Karpas-422 (cell line): ENCODE measurements around the gene SELENBP1. TPM values are rescaled to one million over a fixed set of nuclear protein-coding genes. Genes with fewer than 3 reads are reported as not detected.
"Not testable (repeated sequence)": the region's sequence is repeated elsewhere in the genome, so short reads cannot be mapped to it uniquely, and the experiment has no call there.

Experiments
- DNase-seq: peaks from one replicate; pipeline ENCODE4 v3.0.0-alpha.2; 2015
- H2AFZ ChIP-seq: fragments of 200-600 bp; sonication (generic); 2 replicates; pipeline ENCODE4 v1.6.1; 2014; ENCODE audit warnings: antibody characterized with exemption, low read length, mixed read lengths
- H3K27ac ChIP-seq: fragments of 200-600 bp; sonication (generic); 2 replicates; pipeline ENCODE4 v1.5.1; 2014; ENCODE audit warnings: mild to moderate bottlenecking, low read length, moderate library complexity
- H3K27me3 ChIP-seq: fragments of 200-600 bp; sonication (generic); 2 replicates; pipeline ENCODE4 v1.6.1; 2014; ENCODE audit warnings: low read length, mixed read lengths
- H3K36me3 ChIP-seq: fragments of 200-600 bp; sonication (generic); 2 replicates; pipeline ENCODE4 v1.6.1; 2014; ENCODE audit warnings: low read length, mixed read lengths; ENCODE audit not compliant: insufficient read depth
- H3K4me1 ChIP-seq: fragments of 200-600 bp; sonication (generic); 2 replicates; pipeline ENCODE4 v1.6.1; 2014; ENCODE audit warnings: mild to moderate bottlenecking, low read length, mixed read lengths
- H3K4me2 ChIP-seq: fragments of 200-600 bp; sonication (generic); 2 replicates; pipeline ENCODE4 v1.6.1; 2014; ENCODE audit warnings: low read length, low read depth, mild to moderate bottlenecking; ENCODE audit not compliant: poor library complexity, severe bottlenecking
- H3K4me3 ChIP-seq: fragments of 200-600 bp; sonication (generic); 2 replicates; pipeline ENCODE4 v1.5.1; 2014; ENCODE audit warnings: mild to moderate bottlenecking, antibody characterized with exemption, low read length, mixed read lengths
- H3K79me2 ChIP-seq: fragments of 200-600 bp; sonication (generic); 2 replicates; pipeline ENCODE4 v1.6.1; 2014; ENCODE audit warnings: mild to moderate bottlenecking, low read length, mixed read lengths
- H3K9ac ChIP-seq: fragments of 200-600 bp; sonication (generic); 2 replicates; pipeline ENCODE4 v1.6.0; 2014; ENCODE audit warnings: low read length
- H3K9me2 ChIP-seq: fragments of 200-600 bp; sonication (generic), shearing (Covaris generic); replicated peaks from 2 replicates; pipeline ENCODE4 v1.6.0; 2014; ENCODE audit warnings: mild to moderate bottlenecking, low read length, moderate library complexity; ENCODE audit not compliant: insufficient read depth
- H3K9me3 ChIP-seq: fragments of 300-700, 200-600 bp; sonication (generic); 2 replicates; pipeline ENCODE4 v1.6.1; 2014; ENCODE audit warnings: low read length, mixed read lengths
- H4K20me1 ChIP-seq: fragments of 200-600 bp; sonication (generic); 2 replicates; pipeline ENCODE4 v1.6.1; 2014; ENCODE audit warnings: mild to moderate bottlenecking, antibody characterized with exemption, low read length, low read depth; ENCODE audit not compliant: insufficient read depth
- total RNA-seq: library from RNA; depleted of rRNA; stranded (reverse); fragments of >200 nt; shearing (Covaris generic); gene quantifications from 2 replicates; pipeline ENCODE4 v1.2.3, GENCODE V29; 2014; ENCODE audit warnings: low replicate concordance

Gene SELENBP1
- total RNA-seq, 1 experiment from 2014 or later, result not detected

DNA sequence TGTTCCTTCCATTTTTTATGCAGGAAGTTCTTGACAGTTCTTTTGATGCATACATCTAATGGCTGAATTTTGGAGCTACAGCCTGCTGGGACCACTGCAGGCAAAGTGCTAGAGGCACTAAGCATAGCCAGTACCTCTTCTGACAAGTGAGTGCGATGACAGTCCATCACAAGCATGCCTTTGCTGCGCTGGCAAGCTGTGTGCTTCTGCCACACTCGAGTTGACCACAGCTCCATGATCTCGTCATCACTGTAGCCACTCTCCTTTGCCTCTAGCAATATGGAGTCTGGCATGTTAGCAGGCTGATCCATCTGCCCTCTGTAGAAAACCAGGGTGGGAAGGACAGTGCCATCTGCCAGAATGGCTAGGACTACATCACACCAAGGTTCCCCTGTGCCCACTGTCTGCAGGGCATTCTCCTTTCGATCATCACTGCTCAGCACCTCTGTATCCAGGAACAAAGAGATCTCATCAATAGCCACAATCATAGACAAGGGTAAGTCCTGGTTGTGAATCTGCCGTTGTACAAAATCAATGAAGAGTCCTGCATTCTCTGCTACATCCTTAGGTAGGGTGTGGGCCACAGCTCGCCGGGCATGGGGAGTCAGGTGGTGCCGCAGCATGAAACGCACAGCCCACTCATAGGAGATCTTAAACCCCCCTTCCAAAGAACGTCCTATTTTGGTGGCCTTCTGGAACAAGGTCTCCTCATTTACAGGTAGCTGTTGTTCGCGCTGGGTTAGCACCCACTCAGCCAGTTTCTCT is 32.9 kb upstream of the SELENBP1 start:
- Histone ChIP-seq H3K9me3 (no peaks in the 10 kb centered on the region), H3K27ac (no peak overlapping the region), H3K9ac (no peak overlapping the region)

DNA sequence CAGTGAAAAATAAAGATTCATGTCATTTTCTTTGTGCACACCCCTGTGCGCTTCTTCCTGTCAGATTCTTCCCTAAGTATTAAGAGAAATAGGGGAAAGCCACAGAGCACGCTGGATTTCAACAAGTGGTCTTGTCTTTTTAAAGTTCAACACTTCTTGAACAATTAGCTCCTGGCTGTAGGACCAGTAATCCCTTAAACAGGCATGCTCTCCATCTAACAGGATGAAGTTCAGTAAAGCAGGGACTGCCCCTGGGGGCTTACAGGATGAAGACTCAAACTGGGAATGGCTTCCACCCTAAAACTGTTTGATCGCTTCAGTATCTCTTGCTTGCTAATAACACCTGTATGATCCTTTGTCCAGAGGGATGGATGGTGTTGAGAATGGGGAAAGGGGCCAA is 31.1 kb upstream of the SELENBP1 start:
- Histone ChIP-seq H3K4me3 (no peak overlapping the region), H3K4me1 (peaks cover 20% of the 10 kb centered on the region), H3K27ac (no peak overlapping the region), H4K20me1 (peaks cover 15% of the 10 kb centered on the region; the same call in 1 of the 2 replicates), H3K9me3 (no peaks in the 10 kb centered on the region), H3K9ac (no peak overlapping the region), H3K9me2 (no peaks in the 10 kb centered on the region), H3K27me3 (no peaks in the 10 kb centered on the region), H3K79me2 (peaks cover 27% of the 10 kb centered on the region), H3K4me2 (no peak overlapping the region), H2AFZ (no peak overlapping the region), H3K36me3 (peaks cover 51% of the 10 kb centered on the region)
- no peak for DNase-seq

More for the DNA sequence above, 32.9 kb upstream of the SELENBP1 start:
- Histone ChIP-seq H3K36me3 (peaks cover 59% of the 10 kb centered on the region), H3K4me1 (peaks cover 13% of the 10 kb centered on the region), H3K27me3 (no peaks in the 10 kb centered on the region), H2AFZ (no peak overlapping the region), H3K4me2 (no peak overlapping the region), H4K20me1 (peaks cover 10% of the 10 kb centered on the region; the same call in 1 of the 2 replicates), H3K9me2 (no peaks in the 10 kb centered on the region), H3K4me3 (no peak overlapping the region), H3K79me2 (peaks cover 16% of the 10 kb centered on the region)
- DNase-seq, result no peak

- Histone ChIP-seq H2AFZ (no peak overlapping the region), H3K27ac (no peak overlapping the region), H3K4me3 (no peak overlapping the region), H3K4me2 (no peak overlapping the region), H3K4me1 (peaks cover 20% of the 10 kb centered on the region), H3K36me3 (peaks cover 47% of the 10 kb centered on the region), H4K20me1 (peaks cover 15% of the 10 kb centered on the region; the same call in 1 of the 2 replicates), H3K27me3 (no peaks in the 10 kb centered on the region), H3K79me2 (peaks cover 27% of the 10 kb centered on the region), H3K9me2 (no peaks in the 10 kb centered on the region), H3K9me3 (no peaks in the 10 kb centered on the region), H3K9ac (no peak overlapping the region)
- DNase-seq, result no peak
Observed at GRCh38 chr1:151402764-151403163, 30.3 kb upstream of the SELENBP1 start.

- peaks cover 15% of the 10 kb centered on the region; the same call in 1 of the 2 replicates for H4K20me1 ChIP-seq
- peaks cover 27% of the 10 kb centered on the region for H3K79me2 ChIP-seq
- no peak overlapping the region for H3K4me2 ChIP-seq
- no peaks in the 10 kb centered on the region for H3K9me3 ChIP-seq
- H3K27ac ChIP-seq, result no peak overlapping the region
- H3K36me3 ChIP-seq, result peaks cover 42% of the 10 kb centered on the region
- no peaks in the 10 kb centered on the region for H3K27me3 ChIP-seq
- no peak overlapping the region for H2AFZ ChIP-seq
- no peak for DNase-seq
- no peak overlapping the region for H3K4me3 ChIP-seq
- H3K9ac ChIP-seq, result no peak overlapping the region
- no peaks in the 10 kb centered on the region for H3K9me2 ChIP-seq
- peaks cover 20% of the 10 kb centered on the region for H3K4me1 ChIP-seq
Observed at GRCh38 chr1:151401860-151402259, 29.4 kb upstream of the SELENBP1 start.

GRCh38 chr1:151401125-151401788 is 28.8 kb upstream of the SELENBP1 start:
- H4K20me1 ChIP-seq, result peaks cover 15% of the 10 kb centered on the region; the same call in 1 of the 2 replicates

GRCh38 chr1:151399324-151400171 is 27.0 kb upstream of the SELENBP1 start, which contains the start of gene PSMB4:
PSMB4 (plus strand) TSS chr1:151399573; CDS start chr1:151399588, 15 bp downstream.
- peaks cover 27% of the 10 kb centered on the region for H3K79me2 ChIP-seq
- H3K27ac ChIP-seq, result peak within 1 kb of the TSS; percentile 44; the same call in 1 of the 2 replicates
- H3K4me3 ChIP-seq, result peak within 1 kb of the TSS; percentile 97
- H3K9ac ChIP-seq, result peak within 1 kb of the TSS; percentile 83
- H4K20me1 ChIP-seq, result peaks cover 15% of the 10 kb centered on the region; the same call in 1 of the 2 replicates
- no peaks in the 10 kb centered on the region for H3K27me3 ChIP-seq
- no peaks in the 10 kb centered on the region for H3K9me2 ChIP-seq
- H3K36me3 ChIP-seq, result peaks cover 29% of the 10 kb centered on the region
- peaks cover 20% of the 10 kb centered on the region for H3K4me1 ChIP-seq
- H3K9me3 ChIP-seq, result no peaks in the 10 kb centered on the region
- peak within 1 kb of the TSS; percentile 97 for H3K4me2 ChIP-seq
- DNase-seq, result peak; percentile 96
- H2AFZ ChIP-seq, result peak within 1 kb of the TSS; percentile 65; the same call in 1 of the 2 replicates

More at GRCh38 chr1:151401125-151401788, 28.8 kb upstream of the SELENBP1 start:
- H3K27me3 ChIP-seq, result no peaks in the 10 kb centered on the region
- no peaks in the 10 kb centered on the region for H3K9me2 ChIP-seq
- H3K4me2 ChIP-seq, result peak overlapping the region; percentile 97
- H3K4me3 ChIP-seq, result peak overlapping the region; percentile 97; the same call in 1 of the 2 replicates
- H3K9ac ChIP-seq, result no peak overlapping the region
- H3K79me2 ChIP-seq, result peaks cover 27% of the 10 kb centered on the region
- no peak overlapping the region for H3K27ac ChIP-seq
- no peak overlapping the region for H2AFZ ChIP-seq
- peaks cover 39% of the 10 kb centered on the region for H3K36me3 ChIP-seq
- peaks cover 20% of the 10 kb centered on the region for H3K4me1 ChIP-seq
- no peaks in the 10 kb centered on the region for H3K9me3 ChIP-seq
- DNase-seq, result peak; percentile 50

- Histone ChIP-seq H3K4me1 (peaks cover 16% of the 10 kb centered on the region), H3K79me2 (peaks cover 20% of the 10 kb centered on the region), H4K20me1 (peaks cover 15% of the 10 kb centered on the region; the same call in 1 of the 2 replicates), H3K36me3 (peaks cover 13% of the 10 kb centered on the region)
- not testable (repeated sequence) for H3K27ac ChIP-seq, H2AFZ ChIP-seq, H3K4me2 ChIP-seq, H3K9ac ChIP-seq, H3K9me2 ChIP-seq, DNase-seq, H3K4me3 ChIP-seq, H3K9me3 ChIP-seq, H3K27me3 ChIP-seq
Observed at GRCh38 chr1:151396265-151396664, 23.8 kb upstream of the SELENBP1 start.
